ENCODE results near the gene HOXC13.
A peak's percentile ranks its signal among the peaks of the same experiment; 100 is the strongest.

Gene HOXC13

GRCh38 chr12:53982648-53983567 is 44.3 kb downstream of the HOXC13 start:
- no peak for DNase-seq

GRCh38 chr12:53983568-53983949 is 44.9 kb downstream of the HOXC13 start:
- DNase-seq: no peak

- DNase-seq: no peak
These were observed 45.4 kb downstream of the HOXC13 start for GRCh38 chr12:53983950-53984572.

- peak; percentile 73 for DNase-seq
These were observed 46.5 kb downstream of the HOXC13 start, which contains the start of gene HOXC10 for GRCh38 chr12:53984901-53985691. HOXC10 (plus strand) TSS chr12:53985146; CDS start chr12:53985260, 114 bp downstream.

GRCh38 chr12:53985692-53985993 is 47.0 kb downstream of the HOXC13 start:
- DNase-seq: no peak

- no peak for DNase-seq
These were observed 47.5 kb downstream of the HOXC13 start for GRCh38 chr12:53985994-53986685.

GRCh38 chr12:53986686-53987483 is 48.3 kb downstream of the HOXC13 start:
- DNase-seq: no peak

GRCh38 chr12:53987787-53988230 is 49.2 kb downstream of the HOXC13 start:
- no peak for DNase-seq

GRCh38 chr12:53988541-53989226 is 50.1 kb downstream of the HOXC13 start:
- no peak for DNase-seq

GRCh38 chr12:53989227-53990113 is 50.8 kb downstream of the HOXC13 start:
- no peak for DNase-seq

GRCh38 chr12:53990311-53991076 is 51.9 kb downstream of the HOXC13 start:
- no peak for DNase-seq

- no peak for DNase-seq
These were observed 52.4 kb downstream of the HOXC13 start for GRCh38 chr12:53991077-53991460.

GRCh38 chr12:53992377-53992889 is 53.8 kb downstream of the HOXC13 start:
- no peak for DNase-seq

- DNase-seq: no peak
These were observed 54.8 kb downstream of the HOXC13 start for GRCh38 chr12:53993162-53994008.

GRCh38 chr12:53994009-53994263 is 55.3 kb downstream of the HOXC13 start:
- DNase-seq: no peak

GRCh38 chr12:53994264-53995001 is 55.8 kb downstream of the HOXC13 start:
- DNase-seq: no peak

- peak; percentile 49 for DNase-seq
These were observed 56.4 kb downstream of the HOXC13 start for GRCh38 chr12:53995002-53995377.
